ENCODE results near the gene LAPTM5. TPM values are rescaled to one million over a fixed set of nuclear protein-coding genes. Genes with fewer than 3 reads are reported as not detected.
"Not testable (repeated sequence)": the region's sequence is repeated elsewhere in the genome, so short reads cannot be mapped to it uniquely, and the experiment has no call there.

LAPTM5 gene
- total RNA-seq, 3 donors from 2014 or later = 68.3 to 97.3 (median 86.8) TPM

DNA sequence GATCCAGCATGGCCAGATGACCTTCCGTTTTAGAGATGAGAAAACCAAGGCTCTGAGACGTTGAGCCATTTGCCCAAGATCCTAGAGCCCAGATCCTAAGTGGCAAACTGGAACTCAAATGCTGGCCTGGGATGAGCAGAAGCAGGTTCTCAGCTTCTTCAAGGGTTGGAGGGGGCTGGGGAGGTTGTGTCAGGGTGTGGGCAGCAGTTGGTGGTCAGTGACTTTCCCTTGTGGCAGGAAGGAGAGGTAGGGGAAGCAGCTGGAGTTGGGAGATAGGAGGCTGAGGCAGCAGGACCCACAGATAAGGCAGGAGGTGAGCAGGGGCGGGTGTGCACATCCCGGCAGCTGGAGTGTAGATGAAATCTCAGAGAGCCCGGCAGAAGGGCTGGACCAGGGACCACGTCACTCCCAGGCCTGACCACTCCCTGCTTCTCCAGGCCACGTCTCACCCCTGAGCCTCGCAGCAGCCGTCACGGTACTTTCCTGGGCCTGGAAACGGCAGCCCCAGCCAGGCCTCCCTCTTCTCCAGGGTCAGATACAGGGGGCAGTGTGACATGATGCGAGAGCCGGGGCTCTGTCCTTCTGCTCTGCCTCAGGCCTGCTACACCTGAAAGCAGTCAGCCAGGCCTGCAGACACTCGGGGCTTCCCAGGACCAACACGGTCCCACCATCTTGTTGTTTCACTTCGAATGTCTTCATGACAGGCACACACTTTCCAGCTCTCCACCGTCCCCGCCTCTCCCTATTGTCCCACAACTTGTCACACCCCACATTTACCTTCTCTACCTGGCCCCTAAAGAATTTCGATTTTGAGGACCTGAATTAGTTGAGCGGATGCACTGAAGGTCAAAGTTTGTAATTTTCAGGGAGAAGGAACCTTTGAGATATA is 11.5 kb upstream of the LAPTM5 start:
- peaks cover 15% of the 10 kb centered on the region for H3K4me1 Mint-ChIP-seq (ENCODE audit: low read depth)
- no peaks in the 10 kb centered on the region for H3K36me3 Mint-ChIP-seq (ENCODE audit: insufficient read depth)
- no peak overlapping the region for H3K4me3 Mint-ChIP-seq
- ATAC-seq (no peak), DNase-seq (no peak)
- H3K27me3 Mint-ChIP-seq (ENCODE audit: low read depth) = no peaks in the 10 kb centered on the region
- no peaks in the 10 kb centered on the region for H3K9me3 Mint-ChIP-seq

DNA sequence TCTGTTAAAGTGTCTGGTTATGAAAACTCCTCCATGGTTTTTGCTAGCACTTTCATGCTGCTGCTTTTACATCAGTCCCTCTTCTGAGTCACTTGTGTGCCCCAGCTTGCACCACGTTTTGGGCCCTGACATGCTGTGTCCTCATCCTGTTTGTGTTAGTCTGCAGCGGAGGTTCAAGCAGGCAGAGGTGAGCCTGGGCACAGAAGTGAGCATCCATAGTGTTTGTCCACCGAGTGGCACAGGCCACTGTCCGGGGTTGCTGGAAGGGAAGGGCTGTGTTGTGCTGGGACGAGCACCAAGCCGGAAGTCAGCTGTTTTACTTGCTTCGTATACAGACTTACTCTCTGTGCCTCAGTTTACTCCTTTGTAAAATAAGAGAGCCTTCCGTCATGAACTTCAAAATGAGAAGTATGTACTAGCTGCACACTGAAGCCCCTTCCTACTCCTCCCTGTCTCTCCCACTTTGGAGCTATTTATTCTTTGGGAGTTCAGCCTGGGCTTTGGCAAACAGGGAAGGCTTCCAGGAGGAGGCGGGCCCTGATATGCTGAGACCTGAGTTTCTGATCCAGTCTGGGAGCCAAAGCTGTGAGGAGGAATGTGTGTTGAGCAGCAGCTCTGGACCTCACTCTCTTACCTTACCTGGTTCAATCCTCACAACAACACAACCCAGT is 10.7 kb upstream of the LAPTM5 start:
- DNase-seq = no peak
- H3K27me3 Mint-ChIP-seq (ENCODE audit: low read depth) = no peaks in the 10 kb centered on the region
- H3K4me3 Mint-ChIP-seq = no peak overlapping the region

DNA sequence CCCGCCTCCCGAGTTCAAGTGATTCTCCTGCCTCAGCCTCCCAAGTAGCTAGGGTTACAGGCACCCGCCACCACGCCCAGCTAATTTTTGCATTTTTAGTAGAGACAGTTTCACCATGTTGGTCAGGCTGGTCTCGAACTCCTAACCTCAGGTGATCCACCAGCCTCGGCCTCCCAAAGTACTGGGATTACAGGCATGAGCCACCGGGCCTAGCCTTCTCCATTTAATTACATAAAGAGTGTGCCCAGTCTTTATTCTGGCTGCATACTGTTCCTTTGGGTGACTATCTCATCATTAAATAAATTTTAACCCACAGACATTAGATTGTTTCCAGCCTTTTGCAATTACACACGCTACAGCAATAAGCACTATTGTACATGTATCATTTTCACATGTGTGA is 9.4 kb upstream of the LAPTM5 start:
- not testable (repeated sequence) for ATAC-seq; H3K27me3 Mint-ChIP-seq (ENCODE audit: low read depth); H3K4me3 Mint-ChIP-seq; DNase-seq; H3K36me3 Mint-ChIP-seq (ENCODE audit: insufficient read depth); H3K9me3 Mint-ChIP-seq
- H3K4me1 Mint-ChIP-seq (ENCODE audit: low read depth) = peaks cover 30% of the 10 kb centered on the region

More for the DNA sequence above, 10.7 kb upstream of the LAPTM5 start:
- Mint-ChIP-seq H3K9me3 (no peaks in the 10 kb centered on the region), H3K4me1 (ENCODE audit: low read depth) (peaks cover 17% of the 10 kb centered on the region), H3K36me3 (ENCODE audit: insufficient read depth) (no peaks in the 10 kb centered on the region)
- no peak for ATAC-seq

DNA sequence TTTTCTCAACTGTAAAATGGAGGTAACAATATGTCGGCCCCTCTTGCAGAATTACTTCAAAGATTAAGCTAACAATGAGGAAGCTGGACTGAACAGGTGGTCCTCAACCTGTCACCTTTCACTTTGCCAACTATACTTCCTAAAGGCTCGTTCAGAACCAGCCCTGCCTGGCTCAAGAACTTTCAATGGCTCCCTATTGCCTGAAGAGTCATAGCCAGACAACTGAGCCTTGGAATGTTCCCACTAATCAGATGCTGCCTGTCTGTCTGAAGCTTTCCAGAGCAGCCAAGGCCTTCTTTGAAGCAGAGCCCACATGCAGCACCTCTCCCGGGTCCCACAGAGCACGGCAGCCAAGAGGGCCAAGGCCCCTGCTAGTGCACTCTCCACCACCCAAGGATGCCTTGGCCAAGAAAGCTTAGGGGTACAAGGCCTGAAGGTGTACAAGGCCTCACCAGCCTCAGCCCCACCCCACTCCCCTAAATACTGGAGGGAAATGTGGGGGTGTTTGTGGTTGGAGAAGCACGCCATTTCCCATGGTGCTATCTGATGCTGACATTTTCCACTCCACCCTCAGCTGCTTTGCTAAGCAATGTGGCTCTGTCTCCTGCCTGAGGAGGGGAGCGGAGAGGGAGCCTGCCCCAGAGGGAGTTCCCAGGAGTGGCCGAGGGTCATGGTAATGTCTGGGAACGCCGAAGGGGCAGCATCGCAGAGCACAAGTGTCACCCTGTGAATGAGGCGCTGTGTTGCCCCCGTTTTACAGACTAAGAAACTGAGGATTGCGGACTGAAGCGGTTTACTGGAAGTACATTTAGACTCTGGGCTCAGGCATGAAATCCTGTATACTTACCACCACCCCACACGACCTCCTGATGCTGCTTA is 8.2 kb upstream of the LAPTM5 start:
- DNase-seq (no peak), ATAC-seq (peak; percentile 32 to 44)
- Mint-ChIP-seq H3K4me3 (no peak overlapping the region), H3K27me3 (ENCODE audit: low read depth) (no peaks in the 10 kb centered on the region), H3K36me3 (ENCODE audit: insufficient read depth) (no peaks in the 10 kb centered on the region), H3K4me1 (ENCODE audit: low read depth) (peaks cover 40% of the 10 kb centered on the region), H3K9me3 (no peaks in the 10 kb centered on the region)

DNA sequence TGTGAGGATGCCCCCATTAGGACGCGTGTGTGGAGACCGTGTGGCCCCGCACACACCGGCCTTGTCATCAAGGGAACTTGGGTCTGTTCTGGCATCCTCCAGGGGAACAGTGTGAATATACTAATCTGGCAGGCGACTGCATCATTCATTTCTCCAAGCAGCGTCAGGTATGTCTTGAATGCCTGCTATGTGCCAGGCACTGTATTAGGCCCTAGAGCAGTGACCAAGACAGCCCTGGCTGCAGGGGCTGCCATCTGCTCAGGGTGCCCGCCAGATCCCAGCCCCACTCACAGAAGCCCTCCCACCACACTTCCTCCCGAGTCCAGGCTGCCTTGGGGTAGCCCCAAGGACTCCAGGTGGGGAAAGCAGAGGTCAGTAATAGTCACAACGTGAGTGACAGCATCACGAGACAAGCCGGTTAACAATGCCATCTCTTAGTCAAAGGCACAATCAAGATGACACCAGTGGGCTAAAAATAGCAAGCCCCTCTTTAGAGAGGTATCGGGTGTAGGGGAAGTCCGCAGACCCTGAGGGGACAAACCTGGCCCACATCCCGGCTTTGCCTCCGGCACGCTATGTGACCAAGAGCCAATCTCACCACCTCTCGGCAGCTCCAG is 7.5 kb upstream of the LAPTM5 start:
- Mint-ChIP-seq H3K4me1 (ENCODE audit: low read depth) (peaks cover 48% of the 10 kb centered on the region), H3K9me3 (no peaks in the 10 kb centered on the region), H3K27me3 (ENCODE audit: low read depth) (no peaks in the 10 kb centered on the region), H3K36me3 (ENCODE audit: insufficient read depth) (no peaks in the 10 kb centered on the region), H3K4me3 (no peak overlapping the region)
- DNase-seq (no peak), ATAC-seq (peak in 1 of 2 donors; percentile 42)

DNA sequence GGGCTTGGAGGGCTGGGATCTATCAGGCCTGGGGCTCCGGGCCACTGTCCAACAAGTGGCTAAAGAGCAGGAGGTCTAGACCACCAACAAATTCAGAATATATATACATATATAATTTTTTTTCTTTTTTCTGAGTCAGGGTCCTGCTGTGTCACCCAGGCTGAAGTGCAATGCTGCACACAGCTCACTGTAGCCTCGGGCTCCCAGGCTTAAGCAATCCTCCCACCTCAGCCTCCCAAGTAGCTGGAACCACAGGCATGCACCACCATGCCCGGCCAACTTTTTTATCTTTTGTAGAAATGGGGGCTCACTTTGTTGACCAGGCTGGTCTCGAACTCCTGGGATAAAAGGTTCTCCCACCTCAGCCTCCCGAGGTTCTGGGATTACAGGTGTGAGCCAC is 6.8 kb upstream of the LAPTM5 start:
- H3K27me3 Mint-ChIP-seq (ENCODE audit: low read depth) = no peaks in the 10 kb centered on the region
- H3K36me3 Mint-ChIP-seq (ENCODE audit: insufficient read depth) = no peaks in the 10 kb centered on the region
- DNase-seq (no peak), ATAC-seq (no peak)
- no peaks in the 10 kb centered on the region for H3K9me3 Mint-ChIP-seq
- H3K4me3 Mint-ChIP-seq = no peak overlapping the region
- H3K4me1 Mint-ChIP-seq (ENCODE audit: low read depth) = peaks cover 54% of the 10 kb centered on the region

DNA sequence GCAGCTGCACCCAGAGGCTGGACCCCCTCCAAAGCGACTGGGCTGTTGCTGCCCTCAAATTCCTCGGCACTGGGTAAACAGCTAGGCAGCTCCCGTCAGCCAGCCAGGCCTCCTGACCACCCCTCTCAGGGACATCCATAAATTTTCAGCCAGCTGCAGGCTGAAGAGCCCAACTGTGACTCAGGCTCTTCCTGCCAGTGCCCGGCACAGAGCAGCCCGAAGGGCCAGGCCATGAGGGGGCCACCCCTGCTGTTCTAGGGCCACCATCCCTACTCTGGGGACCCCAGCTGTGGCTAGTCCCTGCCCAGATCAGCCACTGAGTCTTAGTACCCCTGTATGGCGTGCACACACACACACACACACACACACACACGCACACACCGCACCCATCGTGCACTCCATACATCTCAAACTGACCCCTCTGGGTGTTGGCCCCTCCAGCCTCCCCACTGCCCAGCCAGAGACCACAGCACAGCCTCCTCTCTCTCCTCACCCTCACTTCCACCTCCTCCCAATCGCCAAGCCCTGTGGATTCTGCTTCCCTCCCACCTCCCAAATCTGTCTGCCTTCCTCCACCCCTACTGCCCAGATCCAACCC is 6.2 kb upstream of the LAPTM5 start:
- DNase-seq (no peak), ATAC-seq (no peak)
- Mint-ChIP-seq H3K9me3 (no peaks in the 10 kb centered on the region), H3K27me3 (ENCODE audit: low read depth) (no peaks in the 10 kb centered on the region), H3K4me3 (no peak overlapping the region), H3K36me3 (ENCODE audit: insufficient read depth) (no peaks in the 10 kb centered on the region), H3K4me1 (ENCODE audit: low read depth) (peaks cover 61% of the 10 kb centered on the region)

DNA sequence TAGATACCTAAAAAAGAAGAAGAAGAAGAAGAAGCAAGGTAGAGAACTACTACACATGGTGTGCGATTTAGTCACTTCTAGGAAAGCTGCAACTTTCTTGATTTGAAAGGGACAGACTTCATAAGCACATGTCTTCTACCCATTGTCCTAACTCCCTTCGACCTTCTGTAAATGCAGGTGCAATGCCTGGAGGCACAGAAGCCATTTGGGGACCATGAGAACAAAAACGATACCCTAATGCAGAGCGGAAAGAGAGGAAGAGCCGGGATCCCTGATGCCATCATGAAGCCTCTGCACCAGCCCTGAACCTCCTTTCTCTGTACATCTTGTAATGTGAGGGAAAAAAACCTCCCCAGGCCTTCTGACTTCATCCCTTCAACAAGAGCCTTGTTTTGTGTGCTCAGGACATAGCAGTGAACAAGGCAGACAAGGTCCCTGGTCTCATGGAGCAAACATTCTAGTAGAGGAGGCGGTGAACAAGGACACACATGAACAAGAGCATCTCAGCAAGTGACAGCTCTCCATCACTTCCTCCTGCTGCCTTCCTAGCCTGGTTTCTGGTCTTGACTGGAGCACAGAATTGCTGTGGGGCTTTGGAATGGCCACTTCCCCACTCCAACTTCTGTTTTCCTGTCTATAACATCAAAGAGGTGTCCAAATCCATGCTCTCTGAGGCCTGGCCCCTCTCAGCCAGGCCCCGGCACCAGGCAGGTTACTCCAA is 5.5 kb upstream of the LAPTM5 start:
- Mint-ChIP-seq H3K27me3 (ENCODE audit: low read depth) (no peaks in the 10 kb centered on the region), H3K9me3 (no peaks in the 10 kb centered on the region), H3K36me3 (ENCODE audit: insufficient read depth) (no peaks in the 10 kb centered on the region), H3K4me3 (no peak overlapping the region), H3K4me1 (ENCODE audit: low read depth) (peaks cover 67% of the 10 kb centered on the region)
- ATAC-seq (no peak), DNase-seq (no peak)

DNA sequence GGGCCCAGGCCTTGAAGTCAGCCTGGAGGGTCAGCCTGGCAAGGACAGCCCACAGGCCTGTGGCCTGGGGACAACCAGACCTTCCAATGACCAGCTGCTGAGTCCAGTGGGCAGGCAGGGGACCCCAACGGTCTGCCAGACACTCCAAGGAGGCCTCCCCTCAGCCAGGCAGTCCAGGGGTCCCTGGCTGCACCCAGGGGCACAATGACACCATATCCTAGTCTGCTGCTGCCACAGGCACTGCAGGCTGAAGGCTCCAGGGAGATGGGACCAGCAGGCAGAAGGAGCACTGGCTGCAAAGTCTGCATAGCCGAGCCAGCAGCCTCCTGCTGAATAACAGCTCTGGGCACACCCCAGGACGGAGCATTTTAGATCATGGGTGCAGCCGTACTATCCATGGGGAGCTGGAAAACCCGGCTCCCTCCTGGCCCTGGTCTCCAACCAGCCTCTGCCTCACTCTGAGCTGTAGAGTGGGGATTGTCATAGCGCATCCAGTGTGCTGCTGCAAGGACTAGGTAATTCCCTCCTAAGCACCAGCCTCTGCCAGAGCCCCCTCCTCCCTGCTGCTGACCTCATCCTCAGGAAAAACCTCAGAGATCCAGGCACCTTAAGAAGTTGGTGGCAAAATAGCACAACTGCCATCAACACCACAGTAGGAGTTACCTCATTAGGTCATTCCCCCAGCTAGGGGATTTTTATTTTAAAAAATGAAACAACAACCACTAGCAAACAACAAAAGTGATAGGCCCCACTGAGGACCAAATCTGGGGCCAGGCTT is 4.8 kb upstream of the LAPTM5 start:
- Mint-ChIP-seq H3K4me1 (ENCODE audit: low read depth) (peaks cover 74% of the 10 kb centered on the region), H3K36me3 (ENCODE audit: insufficient read depth) (no peaks in the 10 kb centered on the region), H3K27me3 (ENCODE audit: low read depth) (no peaks in the 10 kb centered on the region), H3K4me3 (no peak overlapping the region), H3K9me3 (no peaks in the 10 kb centered on the region)
- no peak for DNase-seq
- no peak for ATAC-seq

DNA sequence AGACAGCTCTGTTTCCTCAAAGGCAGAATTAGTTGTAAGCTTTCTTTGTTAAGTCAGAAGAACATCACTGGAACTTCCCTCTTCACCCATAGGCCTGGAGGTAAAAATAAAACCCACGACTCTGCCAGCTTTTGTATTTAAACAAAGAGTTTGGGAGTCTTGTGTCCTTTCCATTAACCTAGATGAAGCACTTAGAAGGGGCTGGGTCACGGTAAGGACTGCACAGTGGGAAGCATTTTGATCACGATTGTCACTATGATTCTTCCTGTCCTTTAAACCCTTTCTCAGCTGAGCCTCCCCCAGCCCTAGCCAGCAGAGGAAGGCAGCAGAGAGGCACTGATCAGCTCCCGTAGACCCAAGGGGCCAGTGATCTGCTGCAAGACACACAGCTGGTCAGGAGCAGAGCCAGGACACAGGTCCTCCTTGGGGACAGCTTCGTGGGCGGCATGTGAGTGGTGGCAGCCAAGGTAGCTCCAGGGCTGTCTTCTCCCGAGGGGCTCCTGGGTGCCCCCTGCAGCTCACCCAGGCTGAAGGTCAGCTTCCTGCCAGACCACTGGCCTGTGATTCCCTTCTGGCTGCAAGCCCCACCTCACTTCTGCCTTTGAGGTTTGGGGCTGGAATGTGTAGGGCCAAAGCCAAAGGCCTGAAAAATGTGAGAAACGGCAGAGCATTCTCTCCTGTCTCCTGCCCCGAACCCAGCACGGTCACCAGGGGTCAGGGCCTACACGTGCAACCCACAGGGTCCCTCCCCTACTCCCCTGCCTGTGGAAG is 4.0 kb upstream of the LAPTM5 start:
- no peak for ATAC-seq
- Mint-ChIP-seq H3K4me1 (ENCODE audit: low read depth) (peaks cover 81% of the 10 kb centered on the region), H3K36me3 (ENCODE audit: insufficient read depth) (peaks cover 3% of the 10 kb centered on the region), H3K4me3 (peak overlapping the region; percentile 40), H3K27me3 (ENCODE audit: low read depth) (no peaks in the 10 kb centered on the region), H3K9me3 (no peaks in the 10 kb centered on the region)
- no peak for DNase-seq

DNA sequence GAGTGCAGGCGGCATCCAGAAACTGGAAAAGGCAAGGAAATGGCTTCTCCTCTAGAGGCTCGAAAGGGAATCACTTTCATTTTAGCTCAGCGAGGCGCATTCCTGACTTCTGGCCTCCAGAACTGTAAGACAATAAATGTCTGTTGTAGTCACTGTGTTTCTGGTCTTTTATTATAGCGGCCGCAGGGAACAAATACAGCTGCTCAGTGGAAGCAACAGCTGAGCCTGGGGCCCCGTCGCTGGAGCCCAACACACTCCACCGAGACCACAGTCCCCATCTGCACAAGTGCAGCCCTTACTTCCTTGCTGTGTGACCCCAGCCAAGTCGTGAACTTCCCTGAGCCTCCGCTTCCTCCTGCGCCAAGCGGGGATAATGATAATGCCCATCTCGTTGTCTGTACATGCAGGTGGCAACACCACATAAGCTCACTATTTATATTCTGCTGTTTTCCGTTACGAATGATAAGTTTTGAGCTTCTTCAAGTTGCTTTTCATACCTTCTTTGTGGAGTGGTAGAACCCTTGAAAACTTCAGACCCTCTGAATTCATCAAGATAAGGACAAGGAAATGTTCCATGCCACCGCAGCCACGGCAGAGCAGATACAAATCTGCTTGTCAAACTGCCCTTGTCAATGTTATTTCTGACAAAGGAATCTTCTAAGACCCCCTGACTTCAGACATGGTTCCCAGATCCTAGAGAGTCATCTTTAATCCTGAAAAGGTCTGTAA is 3.2 kb upstream of the LAPTM5 start:
- DNase-seq (no peak), ATAC-seq (no peak)
- Mint-ChIP-seq H3K36me3 (ENCODE audit: insufficient read depth) (peaks cover 3% of the 10 kb centered on the region), H3K27me3 (ENCODE audit: low read depth) (no peaks in the 10 kb centered on the region), H3K9me3 (no peaks in the 10 kb centered on the region), H3K4me3 (peak overlapping the region; percentile 40), H3K4me1 (ENCODE audit: low read depth) (peaks cover 77% of the 10 kb centered on the region)
